ENCODE results near the gene TARBP1.

GRCh38 chr1:234463749-234464148 is 15.2 kb downstream of the TARBP1 start:
- TF ChIP-seq CTCF (conservative IDR thresholded peaks at IDR 0.05) = no peak
- TF ChIP-seq EZH2 (IDR thresholded peaks at IDR 0.05; ENCODE audit: low read depth) = no peak

All from PC-9 (cell line).